ENCODE results near the gene KDM6B. TPM values are rescaled to one million over a fixed set of nuclear protein-coding genes. Genes with fewer than 3 reads are reported as not detected.

The KDM6B gene
- total and polyA plus RNA-seq, 4 donors = 3.1 to 44.8 (median 17.5) TPM

GRCh38 chr17:7842380-7843256 is 8.6 kb downstream of the KDM6B start:
- 0% methylated on average over 46 to 47 of the region's 47 CpGs for WGBS, 2 donors
- ATAC-seq (ENCODE audit: low FRiP score) (peak; percentile 36), DNase-seq (peak; percentile 90 to 95)
- no peaks in the 10 kb centered on the region for H3K4me1 ChIP-seq (ENCODE audit: control insufficient read depth in 1 of 2, insufficient read depth in 2 of 2, low read length in 2 of 2)
- no peaks in the 10 kb centered on the region for H3K9me3 ChIP-seq (ENCODE audit: control insufficient read depth, low read length)
- no peaks in the 10 kb centered on the region for H3K27me3 ChIP-seq (ENCODE audit: control insufficient read depth in 1 of 2, insufficient read depth in 2 of 2, low read length in 1 of 2)
- peak overlapping the region; percentile 12 to 45 for H3K4me3 ChIP-seq (ENCODE audit: low read length in 2 of 2)
- H3K36me3 ChIP-seq (ENCODE audit: control insufficient read depth in 1 of 2, insufficient read depth in 2 of 2, low read length in 1 of 2) = peaks cover 0 to 2% of the 10 kb centered on the region in 2 donors
- intact Hi-C loops (cut with DNase I) = no loop called here
- peak overlapping the region; percentile 51 to 75 for H3K27ac ChIP-seq (ENCODE audit: low read depth in 1 of 2, low read length in 2 of 2)

GRCh38 chr17:7843257-7843535 is 9.2 kb downstream of the KDM6B start:
- Histone ChIP-seq H3K27me3 (ENCODE audit: control insufficient read depth in 1 of 2, insufficient read depth in 2 of 2, low read length in 1 of 2) (no peaks in the 10 kb centered on the region), H3K4me1 (ENCODE audit: control insufficient read depth in 1 of 2, insufficient read depth in 2 of 2, low read length in 2 of 2) (no peaks in the 10 kb centered on the region), H3K4me3 (ENCODE audit: low read length in 2 of 2) (peak overlapping the region; percentile 12 to 45), H3K36me3 (ENCODE audit: control insufficient read depth in 1 of 2, insufficient read depth in 2 of 2, low read length in 1 of 2) (peaks cover 0 to 2% of the 10 kb centered on the region in 2 donors), H3K27ac (ENCODE audit: low read depth in 1 of 2, low read length in 2 of 2) (peak overlapping the region; percentile 37 to 75), H3K9me3 (ENCODE audit: control insufficient read depth, low read length) (no peaks in the 10 kb centered on the region)
- intact Hi-C loops (cut with DNase I) = no loop called here
- ATAC-seq (ENCODE audit: low FRiP score) = no peak
- 0% methylated on average over 16 to 17 of the region's 17 CpGs for WGBS, 2 donors
- DNase-seq = no peak

DNA sequence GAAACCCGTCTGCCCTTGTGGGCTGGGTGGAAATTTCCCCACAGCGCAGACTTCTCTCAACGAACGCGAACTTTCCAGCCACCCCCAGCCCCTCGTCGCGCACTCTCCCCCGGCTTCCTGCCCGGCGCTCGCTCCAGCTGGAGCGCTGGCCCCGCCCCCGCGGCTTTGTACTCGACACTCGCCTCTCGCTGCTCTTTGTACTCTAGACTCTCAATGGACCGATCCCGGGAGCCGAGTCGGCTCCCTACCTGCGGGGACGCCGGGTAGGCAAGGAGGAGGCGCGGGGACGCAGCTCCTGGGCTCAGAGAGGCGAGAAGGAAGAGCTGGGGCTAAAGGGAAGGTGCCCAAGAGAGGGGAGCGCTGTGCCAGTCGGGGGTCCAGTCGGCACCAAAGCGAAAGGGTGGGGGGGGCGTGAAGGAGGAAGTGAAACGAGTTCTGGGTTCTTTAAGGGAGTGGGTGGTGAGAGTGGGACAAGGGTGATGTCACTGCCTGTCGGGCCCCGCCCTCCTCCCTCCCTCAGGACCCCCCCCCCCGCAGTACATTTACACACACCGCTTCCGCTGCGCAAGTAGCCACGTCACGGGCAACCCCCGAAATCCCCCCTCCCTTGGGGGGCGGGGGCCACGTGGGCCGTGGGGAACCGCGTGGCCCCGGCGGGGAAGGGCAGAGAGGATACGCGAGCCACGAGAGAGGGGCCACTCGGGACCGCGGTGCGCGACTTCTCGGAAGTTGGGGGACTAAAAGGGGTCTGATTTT is 9.7 kb downstream of the KDM6B start:
- H3K4me1 ChIP-seq (ENCODE audit: control insufficient read depth in 1 of 2, insufficient read depth in 2 of 2, low read length in 2 of 2) = no peaks in the 10 kb centered on the region
- ATAC-seq (ENCODE audit: low FRiP score) (peak; percentile 45), DNase-seq (peak; percentile 89 to 94)
- WGBS, 2 donors = 0 to 1% methylated on average over 55 to 61 of the region's 61 CpGs
- intact Hi-C loops (cut with DNase I) = no loop called here
- H3K27me3 ChIP-seq (ENCODE audit: control insufficient read depth in 1 of 2, insufficient read depth in 2 of 2, low read length in 1 of 2) = no peaks in the 10 kb centered on the region
- peak overlapping the region; percentile 12 to 45 for H3K4me3 ChIP-seq (ENCODE audit: low read length in 2 of 2)
- no peaks in the 10 kb centered on the region for H3K9me3 ChIP-seq (ENCODE audit: control insufficient read depth, low read length)
- peaks cover 0 to 2% of the 10 kb centered on the region in 2 donors for H3K36me3 ChIP-seq (ENCODE audit: control insufficient read depth in 1 of 2, insufficient read depth in 2 of 2, low read length in 1 of 2)
- H3K27ac ChIP-seq (ENCODE audit: low read depth in 1 of 2, low read length in 2 of 2) = peak overlapping the region; percentile 37 to 93

GRCh38 chr17:7844292-7845154 is 10.5 kb downstream of the KDM6B start:
- Histone ChIP-seq H3K27me3 (ENCODE audit: control insufficient read depth in 1 of 2, insufficient read depth in 2 of 2, low read length in 1 of 2) (no peaks in the 10 kb centered on the region), H3K9me3 (ENCODE audit: control insufficient read depth, low read length) (no peaks in the 10 kb centered on the region), H3K27ac (ENCODE audit: low read depth in 1 of 2, low read length in 2 of 2) (peak overlapping the region; percentile 52 to 93), H3K36me3 (ENCODE audit: control insufficient read depth in 1 of 2, insufficient read depth in 2 of 2, low read length in 1 of 2) (peaks cover 0 to 2% of the 10 kb centered on the region in 2 donors), H3K4me1 (ENCODE audit: control insufficient read depth in 1 of 2, insufficient read depth in 2 of 2, low read length in 2 of 2) (no peaks in the 10 kb centered on the region), H3K4me3 (ENCODE audit: low read length in 2 of 2) (peak overlapping the region; percentile 12 to 45)
- intact Hi-C loops (cut with DNase I) = no loop called here
- peak; percentile 86 for ATAC-seq (ENCODE audit: low FRiP score)
- 0% methylated on average over 69 to 71 of the region's 71 CpGs for WGBS, 2 donors
- peak; percentile 94 to 97 for DNase-seq

DNA sequence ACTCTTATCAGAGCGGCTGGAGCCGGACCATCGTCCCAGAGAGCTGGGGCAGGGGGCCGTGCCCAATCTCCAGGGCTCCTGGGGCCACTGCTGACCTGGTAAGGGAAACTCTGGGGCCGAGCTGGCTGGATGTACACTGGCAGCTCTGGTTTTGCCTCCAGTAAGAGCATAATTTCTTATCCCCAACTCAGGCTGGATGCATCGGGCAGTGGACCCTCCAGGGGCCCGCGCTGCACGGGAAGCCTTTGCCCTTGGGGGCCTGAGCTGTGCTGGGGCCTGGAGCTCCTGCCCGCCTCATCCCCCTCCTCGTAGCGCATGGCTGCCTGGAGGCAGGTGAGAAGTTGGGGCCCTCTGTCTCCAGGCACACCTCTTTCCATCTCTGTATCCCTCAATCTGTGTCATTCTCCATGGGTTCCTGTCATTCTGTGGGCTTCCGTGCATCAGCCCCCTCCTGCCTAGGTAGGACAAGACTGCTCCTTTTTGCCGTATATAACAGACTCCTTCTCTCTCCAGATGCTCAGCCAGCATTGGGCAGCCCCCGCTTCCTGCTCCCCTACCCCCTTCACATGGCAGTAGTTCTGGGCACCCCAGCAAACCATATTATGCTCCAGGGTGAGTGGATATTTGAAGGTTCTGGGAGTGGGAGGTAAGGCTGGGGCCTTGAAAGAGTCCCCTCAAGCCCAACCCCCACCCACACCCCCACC is 11.5 kb downstream of the KDM6B start:
- 55 to 56% methylated on average over 15 of the region's 15 CpGs for WGBS, 2 donors
- intact Hi-C loops (cut with DNase I) = no loop called here
- DNase-seq (peak in 1 of 2 donors; percentile 70), ATAC-seq (ENCODE audit: low FRiP score) (no peak)
- Histone ChIP-seq H3K9me3 (ENCODE audit: control insufficient read depth, low read length) (no peaks in the 10 kb centered on the region), H3K36me3 (ENCODE audit: control insufficient read depth in 1 of 2, insufficient read depth in 2 of 2, low read length in 1 of 2) (peaks cover 0 to 2% of the 10 kb centered on the region in 2 donors), H3K4me1 (ENCODE audit: control insufficient read depth in 1 of 2, insufficient read depth in 2 of 2, low read length in 2 of 2) (no peaks in the 10 kb centered on the region), H3K27me3 (ENCODE audit: control insufficient read depth in 1 of 2, insufficient read depth in 2 of 2, low read length in 1 of 2) (no peaks in the 10 kb centered on the region), H3K27ac (ENCODE audit: low read depth in 1 of 2, low read length in 2 of 2) (peak overlapping the region; percentile 52 to 71), H3K4me3 (ENCODE audit: low read length in 2 of 2) (no peak overlapping the region)

DNA sequence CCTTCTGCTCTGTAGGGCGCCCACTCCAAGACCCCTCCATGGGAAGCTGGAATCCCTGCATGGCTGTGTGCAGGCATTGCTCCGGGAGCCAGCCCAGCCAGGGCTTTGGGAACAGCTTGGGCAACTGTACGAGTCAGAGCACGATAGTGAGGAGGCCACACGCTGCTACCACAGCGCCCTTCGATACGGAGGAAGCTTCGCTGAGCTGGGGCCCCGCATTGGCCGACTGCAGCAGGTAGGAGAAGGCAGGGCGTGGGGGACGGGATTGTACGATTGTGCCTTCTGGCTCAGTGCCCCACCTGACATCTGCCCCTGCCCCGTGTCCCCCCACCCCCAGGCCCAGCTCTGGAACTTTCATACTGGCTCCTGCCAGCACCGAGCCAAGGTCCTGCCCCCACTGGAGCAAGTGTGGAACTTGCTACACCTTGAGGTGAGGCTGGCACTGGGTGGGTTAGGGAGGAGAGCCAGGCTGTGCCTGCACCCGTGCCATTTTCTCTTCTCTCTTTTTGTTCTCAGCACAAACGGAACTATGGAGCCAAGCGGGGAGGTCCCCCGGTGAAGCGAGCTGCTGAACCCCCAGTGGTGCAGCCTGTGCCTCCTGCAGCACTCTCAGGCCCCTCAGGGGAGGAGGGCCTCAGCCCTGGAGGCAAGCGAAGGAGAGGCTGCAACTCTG is 12.2 kb downstream of the KDM6B start:
- ATAC-seq (ENCODE audit: low FRiP score) (no peak), DNase-seq (peak in 1 of 2 donors; percentile 75)
- Histone ChIP-seq H3K4me3 (ENCODE audit: low read length in 2 of 2) (no peak overlapping the region), H3K27me3 (ENCODE audit: control insufficient read depth in 1 of 2, insufficient read depth in 2 of 2, low read length in 1 of 2) (no peaks in the 10 kb centered on the region), H3K4me1 (ENCODE audit: control insufficient read depth in 1 of 2, insufficient read depth in 2 of 2, low read length in 2 of 2) (no peaks in the 10 kb centered on the region), H3K36me3 (ENCODE audit: control insufficient read depth in 1 of 2, insufficient read depth in 2 of 2, low read length in 1 of 2) (peaks cover 0 to 2% of the 10 kb centered on the region in 2 donors), H3K9me3 (ENCODE audit: control insufficient read depth, low read length) (no peaks in the 10 kb centered on the region), H3K27ac (ENCODE audit: low read depth in 1 of 2, low read length in 2 of 2) (no peak overlapping the region)
- intact Hi-C loops (cut with DNase I) = no loop called here
- 81 to 87% methylated on average over 21 to 22 of the region's 22 CpGs for WGBS, 2 donors

- no peaks in the 10 kb centered on the region for H3K27me3 ChIP-seq (ENCODE audit: control insufficient read depth in 1 of 2, insufficient read depth in 2 of 2, low read length in 1 of 2)
- ATAC-seq (ENCODE audit: low FRiP score) (no peak), DNase-seq (no peak)
- intact Hi-C loops (cut with DNase I) = no loop called here
- no peak overlapping the region for H3K27ac ChIP-seq (ENCODE audit: low read depth in 1 of 2, low read length in 2 of 2)
- no peak overlapping the region for H3K4me3 ChIP-seq (ENCODE audit: low read length in 2 of 2)
- 82 to 83% methylated on average over 31 to 34 of the region's 34 CpGs for WGBS, 2 donors
- H3K36me3 ChIP-seq (ENCODE audit: control insufficient read depth in 1 of 2, insufficient read depth in 2 of 2, low read length in 1 of 2) = peaks cover 0 to 2% of the 10 kb centered on the region in 2 donors
- no peaks in the 10 kb centered on the region for H3K4me1 ChIP-seq (ENCODE audit: control insufficient read depth in 1 of 2, insufficient read depth in 2 of 2, low read length in 2 of 2)
- H3K9me3 ChIP-seq (ENCODE audit: control insufficient read depth, low read length) = no peaks in the 10 kb centered on the region
Measured at GRCh38 chr17:7846765-7847661, 13.0 kb downstream of the KDM6B start.

Measured in aorta (tissue), 5 donors.